GM12874 (cell line): Measurements from ENCODE around the gene FAM117B.

Experiments
- CTCF ChIP-seq: IDR thresholded peaks from 2 replicates; pipeline ENCODE4 v1.5.1; 2011; ENCODE audit warnings: low read depth, mild to moderate bottlenecking, control low read depth, low read length, moderate library complexity; ENCODE audit not compliant: insufficient read depth

Gene FAM117B

GRCh38 chr2:202669841-202670240, 35.1 kb downstream of the FAM117B start:
- TF ChIP-seq CTCF: no peak

- TF ChIP-seq CTCF: no peak
Observed at GRCh38 chr2:202671317-202672035, 36.7 kb downstream of the FAM117B start.

GRCh38 chr2:202679980-202680379, 45.2 kb downstream of the FAM117B start:
- no peak for TF ChIP-seq CTCF

GRCh38 chr2:202680512-202680911, 45.7 kb downstream of the FAM117B start:
- TF ChIP-seq CTCF: no peak

GRCh38 chr2:202681688-202682205, 47.0 kb downstream of the FAM117B start:
- TF ChIP-seq CTCF: no peak

- TF ChIP-seq CTCF: no peak
Observed at GRCh38 chr2:202682274-202682673, 47.5 kb downstream of the FAM117B start.

- no peak for TF ChIP-seq CTCF
Observed at GRCh38 chr2:202687276-202687675, 52.5 kb downstream of the FAM117B start.
